Peyer's patch (tissue), 4 donors: ENCODE results near the gene GATM.

Experiments
- CTCF ChIP-seq, 6 experiments: fragments of 450-650 bp in 4 of 6; fragments of 200-600 bp in 2 of 6; sonication (generic) in 1 of 6; IDR thresholded peaks; one replicate each; pipeline ENCODE4 v1.5.1; 2017 to 2019; ENCODE audit warnings: antibody characterized with exemption in 6 of 6, mild to moderate bottlenecking in 3 of 6, moderate library complexity in 1 of 6
- POLR2A ChIP-seq, 2 donors: fragments of 450-650 bp; IDR thresholded peaks; one replicate each; pipeline ENCODE4 v1.5.1; 2017; ENCODE audit warnings: antibody characterized with exemption in 2 of 2, mild to moderate bottlenecking in 2 of 2, moderate library complexity in 2 of 2

DNA sequence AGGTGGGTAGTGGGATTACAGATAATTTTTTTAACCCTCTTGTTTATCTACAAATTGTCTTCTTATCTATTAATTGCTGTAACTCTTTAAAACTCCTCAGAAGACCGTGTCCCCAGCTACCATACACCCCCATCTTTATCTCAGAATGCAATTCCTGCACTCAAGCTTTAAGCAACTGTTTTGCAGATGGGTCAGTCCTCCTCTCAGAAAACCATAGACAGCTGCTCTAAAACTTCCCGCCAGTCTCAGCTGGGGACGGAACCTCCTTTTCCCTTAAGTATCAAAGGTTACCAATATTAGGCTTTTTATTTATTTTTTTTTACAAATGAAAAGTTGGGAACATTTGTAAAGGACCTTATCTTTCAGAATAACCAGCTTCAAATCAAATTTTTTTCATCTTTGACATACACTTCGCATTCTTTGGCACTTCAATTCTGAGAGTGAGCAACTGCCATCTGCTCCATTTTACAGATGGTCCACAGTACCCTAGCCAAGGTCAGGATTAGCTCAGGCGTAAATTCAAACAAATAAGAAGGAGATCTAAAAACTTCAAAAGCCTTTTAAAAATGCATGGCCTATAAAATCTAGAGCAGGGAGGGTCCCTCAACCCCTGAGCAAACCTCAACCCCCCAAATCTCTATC is 1.3 kb downstream of the GATM start:
- TF ChIP-seq CTCF (IDR thresholded peaks at IDR 0.05): no peak
- TF ChIP-seq POLR2A (IDR thresholded peaks at IDR 0.05): no peak
